ENCODE measurements around the gene MTFR2. TPM values are rescaled to one million over a fixed set of nuclear protein-coding genes. Genes with fewer than 3 reads are reported as not detected.

MTFR2 gene
- total RNA-seq, 4 donors from 2014 or later = 0.30 to 4.7 (median 0.84) TPM; not detected in 1

DNA sequence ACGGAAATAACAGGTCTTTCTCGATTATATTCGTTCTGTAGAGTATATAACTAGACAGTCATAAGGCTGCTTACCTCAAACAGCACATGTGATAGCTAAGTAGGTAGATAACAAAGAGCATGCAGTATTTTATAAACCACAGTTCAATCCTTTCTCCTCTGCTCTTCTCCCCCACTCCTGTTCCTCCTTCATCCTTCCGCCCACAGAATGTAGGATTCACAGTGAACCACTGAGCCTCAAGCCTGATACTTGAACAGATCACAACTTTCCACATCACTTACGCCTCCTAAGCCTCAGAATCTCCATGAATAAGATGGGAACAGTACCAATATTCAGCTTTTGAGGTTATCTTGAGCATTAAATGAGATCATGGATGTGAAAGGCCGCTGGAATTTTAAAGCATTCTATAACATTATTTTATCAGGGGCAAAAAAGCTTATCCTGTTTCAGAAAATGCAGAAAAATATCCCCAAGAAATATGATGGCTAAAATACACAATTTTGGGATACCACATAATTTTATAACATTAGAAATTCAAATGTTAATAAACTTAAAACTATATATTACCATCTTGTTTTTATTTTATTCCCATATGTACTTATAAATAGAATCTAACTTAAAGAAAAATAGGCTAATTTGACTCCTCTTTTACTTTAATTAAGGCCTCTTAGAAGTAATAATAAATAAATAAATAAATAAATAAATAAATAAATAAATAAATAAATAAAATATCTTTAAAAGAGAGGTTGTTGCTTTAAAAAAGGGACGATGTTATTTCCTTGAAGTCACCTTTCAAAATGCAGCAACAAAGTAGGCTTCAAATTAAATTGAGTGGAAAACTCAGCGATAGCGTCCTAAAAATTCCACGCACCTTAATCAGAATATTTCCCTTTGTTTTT, 33.4 kb downstream of the MTFR2 start:
- Histone ChIP-seq H3K4me3 (no peak overlapping the region), H3K4me1 (no peaks in the 10 kb centered on the region), H3K27me3 (no peaks in the 10 kb centered on the region), H3K36me3 (no peaks in the 10 kb centered on the region), H3K9me3 (peaks cover 0 to 2% (median 0%) of the 10 kb centered on the region in 4 donors), H3K27ac (no peak overlapping the region)
- no peak for TF ChIP-seq EP300 (IDR thresholded peaks at IDR 0.05)
- no peak for TF ChIP-seq POLR2A (IDR thresholded peaks at IDR 0.05)
- TF ChIP-seq CTCF (IDR thresholded peaks at IDR 0.05) = no peak
- no peak for DNase-seq (ENCODE audit: low spot score in 2 of 2)
- WGBS, 2 donors = 85 to 86% methylated on average over 10 of the region's 10 CpGs

DNA sequence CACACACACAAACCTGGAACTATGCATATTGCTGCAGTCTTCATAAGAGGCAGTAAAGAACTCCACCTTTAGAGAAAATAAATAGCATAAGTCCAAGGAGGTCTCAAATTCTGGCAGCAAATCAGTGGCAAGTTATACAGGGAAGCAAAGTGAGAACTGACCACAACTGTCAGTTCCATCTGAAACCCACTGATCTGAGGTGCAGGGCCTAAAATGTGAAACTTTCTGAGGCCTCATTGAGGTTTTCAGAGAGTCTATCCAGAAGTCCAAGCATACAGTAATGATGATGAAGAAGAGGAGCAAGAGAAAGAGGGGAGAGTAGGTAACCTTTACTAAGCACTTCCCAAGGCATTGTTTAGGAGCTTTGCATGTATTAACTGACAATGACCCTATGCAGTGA, 36.3 kb downstream of the MTFR2 start:
- Histone ChIP-seq H3K27me3 (no peaks in the 10 kb centered on the region), H3K9me3 (no peaks in the 10 kb centered on the region), H3K4me1 (no peaks in the 10 kb centered on the region), H3K36me3 (no peaks in the 10 kb centered on the region), H3K4me3 (no peak overlapping the region), H3K27ac (no peak overlapping the region)
- no peak for DNase-seq (ENCODE audit: low spot score in 2 of 2)
- TF ChIP-seq EP300 (IDR thresholded peaks at IDR 0.05) (no peak), CTCF (IDR thresholded peaks at IDR 0.05) (no peak), POLR2A (IDR thresholded peaks at IDR 0.05) (no peak)

GRCh38 chr6:136213012-136213539, 37.0 kb downstream of the MTFR2 start:
- Histone ChIP-seq H3K36me3 (no peaks in the 10 kb centered on the region), H3K4me3 (no peak overlapping the region), H3K9me3 (no peaks in the 10 kb centered on the region), H3K27me3 (no peaks in the 10 kb centered on the region), H3K27ac (no peak overlapping the region), H3K4me1 (no peaks in the 10 kb centered on the region)
- 83 to 91% methylated on average over 5 of the region's 5 CpGs for WGBS, 2 donors
- no peak for DNase-seq (ENCODE audit: low spot score in 2 of 2)
- TF ChIP-seq EP300 (IDR thresholded peaks at IDR 0.05) (no peak), CTCF (IDR thresholded peaks at IDR 0.05) (no peak), POLR2A (IDR thresholded peaks at IDR 0.05) (no peak)

DNA sequence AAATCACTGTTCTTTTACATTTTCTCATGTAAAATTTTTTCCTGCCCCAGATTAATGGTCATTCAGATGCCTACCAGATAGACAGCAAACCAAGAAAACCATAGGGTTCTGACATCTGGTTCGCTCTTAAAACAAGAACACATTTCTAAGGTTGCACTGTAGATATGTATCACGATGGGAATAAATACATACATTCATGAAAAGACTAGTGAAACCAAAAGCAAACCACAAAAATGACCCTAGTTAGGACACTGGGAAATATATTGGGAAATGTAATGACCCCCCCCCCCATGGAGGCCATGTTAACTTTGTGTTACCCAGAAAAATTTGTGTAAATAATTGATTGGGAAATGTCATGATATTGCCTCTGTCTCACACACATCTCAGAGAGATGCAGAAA, 37.5 kb downstream of the MTFR2 start:
- Histone ChIP-seq H3K4me3 (no peak overlapping the region), H3K27ac (no peak overlapping the region), H3K4me1 (no peaks in the 10 kb centered on the region), H3K9me3 (no peaks in the 10 kb centered on the region), H3K27me3 (no peaks in the 10 kb centered on the region), H3K36me3 (no peaks in the 10 kb centered on the region)
- DNase-seq (ENCODE audit: low spot score in 2 of 2) = no peak
- TF ChIP-seq EP300 (IDR thresholded peaks at IDR 0.05) = no peak
- TF ChIP-seq CTCF (IDR thresholded peaks at IDR 0.05) = no peak
- no peak for TF ChIP-seq POLR2A (IDR thresholded peaks at IDR 0.05)
- 73 to 81% methylated on average over 2 of the region's 2 CpGs for WGBS, 2 donors

DNA sequence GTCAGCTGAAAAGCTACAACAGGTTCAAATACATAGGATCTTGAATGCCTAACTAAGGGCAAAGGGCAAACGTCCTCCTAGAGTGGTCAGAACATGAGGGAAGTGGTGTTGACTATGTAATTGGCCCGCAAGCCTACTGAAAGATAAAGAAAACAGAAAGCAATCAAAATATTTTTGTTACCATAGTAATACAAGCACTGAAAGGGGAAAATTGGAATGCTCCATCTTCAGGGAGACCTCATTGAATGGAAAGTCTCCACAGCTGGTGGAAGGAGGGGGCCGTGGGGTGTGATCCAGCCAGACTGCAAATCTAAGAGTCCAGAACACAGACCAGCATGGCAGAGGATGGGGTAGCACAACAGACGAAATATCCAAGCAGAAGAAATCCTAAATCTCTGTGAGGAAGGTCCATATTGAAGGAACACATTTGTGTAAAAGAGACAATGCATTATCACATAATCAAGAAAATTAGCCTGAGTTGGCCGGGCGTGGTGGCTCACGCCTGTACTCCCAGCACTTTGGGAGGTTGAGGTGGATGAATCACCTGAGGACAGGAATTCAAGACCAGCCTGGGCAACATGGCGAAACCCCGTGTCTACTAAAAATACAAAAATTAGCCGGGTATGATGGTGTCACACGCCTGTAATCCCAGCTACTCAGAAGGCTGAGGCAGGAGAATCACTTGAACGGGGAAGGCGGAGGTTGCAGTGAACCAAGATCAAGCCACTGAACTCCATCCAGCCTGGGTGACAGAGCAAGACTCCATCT, 39.5 kb downstream of the MTFR2 start:
- Histone ChIP-seq H3K27ac (no peak overlapping the region), H3K4me3 (no peak overlapping the region), H3K9me3 (no peaks in the 10 kb centered on the region), H3K36me3 (no peaks in the 10 kb centered on the region), H3K27me3 (no peaks in the 10 kb centered on the region), H3K4me1 (no peaks in the 10 kb centered on the region)
- WGBS, 2 donors = 84 to 86% methylated on average over 13 of the region's 13 CpGs
- DNase-seq (ENCODE audit: low spot score in 2 of 2) = no peak
- TF ChIP-seq EP300 (IDR thresholded peaks at IDR 0.05) = no peak
- TF ChIP-seq CTCF (IDR thresholded peaks at IDR 0.05) = no peak
- TF ChIP-seq POLR2A (IDR thresholded peaks at IDR 0.05) = no peak

Measured in tibial nerve (tissue), 4 donors.